ENCODE results near the gene GTF3C2. TPM values are rescaled to one million over a fixed set of nuclear protein-coding genes. Genes with fewer than 3 reads are reported as not detected.

Gene GTF3C2
- 10 to 100 TPM; 77.4 to 83.9 TPM for total RNA-seq

GRCh38 chr2:27356382-27357181 is at the start of gene GTF3C2:
Gene GTF3C2, minus strand, starts transcription at chr2:27356764. Its CDS starts 13,210 bp downstream, at chr2:27343554.
- peaks cover 35% of the 10 kb centered on the region for H3K36me3 Mint-ChIP-seq
- H3K4me1 Mint-ChIP-seq, result peaks cover 42% of the 10 kb centered on the region
- peak within 1 kb of the TSS; percentile 97 for H3K4me3 Mint-ChIP-seq
- no peaks in the 10 kb centered on the region for H3K27me3 Mint-ChIP-seq
- DNase-seq, result peak; percentile 91
- peaks cover 2% of the 10 kb centered on the region for H3K9me3 Mint-ChIP-seq
- H3K27ac Mint-ChIP-seq, result peak within 1 kb of the TSS; percentile 100

GRCh38 chr2:27400348-27401135 is 44.0 kb upstream of the GTF3C2 start:
- no peak for DNase-seq
- peaks cover 41% of the 10 kb centered on the region for H3K36me3 Mint-ChIP-seq
- no peaks in the 10 kb centered on the region for H3K9me3 Mint-ChIP-seq
- H3K27me3 Mint-ChIP-seq, result no peaks in the 10 kb centered on the region
- no peak overlapping the region for H3K27ac Mint-ChIP-seq
- no peak overlapping the region for H3K4me3 Mint-ChIP-seq
- peaks cover 25% of the 10 kb centered on the region for H3K4me1 Mint-ChIP-seq

- Mint-ChIP-seq H3K27me3 (no peaks in the 10 kb centered on the region), H3K36me3 (peaks cover 41% of the 10 kb centered on the region), H3K4me3 (no peak overlapping the region), H3K9me3 (no peaks in the 10 kb centered on the region), H3K27ac (no peak overlapping the region), H3K4me1 (peaks cover 22% of the 10 kb centered on the region)
- DNase-seq, result no peak
Measured at GRCh38 chr2:27398962-27399361, 42.4 kb upstream of the GTF3C2 start.

GRCh38 chr2:27393225-27393624 is 36.7 kb upstream of the GTF3C2 start:
- DNase-seq, result no peak
- no peaks in the 10 kb centered on the region for H3K27me3 Mint-ChIP-seq
- no peak overlapping the region for H3K27ac Mint-ChIP-seq
- H3K4me1 Mint-ChIP-seq, result peaks cover 22% of the 10 kb centered on the region
- H3K9me3 Mint-ChIP-seq, result no peaks in the 10 kb centered on the region
- H3K4me3 Mint-ChIP-seq, result no peak overlapping the region
- H3K36me3 Mint-ChIP-seq, result peaks cover 27% of the 10 kb centered on the region

- Mint-ChIP-seq H3K4me1 (peaks cover 13% of the 10 kb centered on the region), H3K4me3 (no peak overlapping the region), H3K36me3 (peaks cover 22% of the 10 kb centered on the region), H3K27ac (no peak overlapping the region), H3K9me3 (no peaks in the 10 kb centered on the region), H3K27me3 (no peaks in the 10 kb centered on the region)
- no peak for DNase-seq
Measured at GRCh38 chr2:27390822-27391679, 34.5 kb upstream of the GTF3C2 start.

- H3K4me3 Mint-ChIP-seq, result peak overlapping the region; percentile 91
- H3K9me3 Mint-ChIP-seq, result no peaks in the 10 kb centered on the region
- peaks cover 32% of the 10 kb centered on the region for H3K4me1 Mint-ChIP-seq
- H3K27ac Mint-ChIP-seq, result peak overlapping the region; percentile 97
- no peak for DNase-seq
- H3K36me3 Mint-ChIP-seq, result peaks cover 42% of the 10 kb centered on the region
- H3K27me3 Mint-ChIP-seq, result no peaks in the 10 kb centered on the region
Measured at GRCh38 chr2:27381577-27382181, 25.1 kb upstream of the GTF3C2 start.

GRCh38 chr2:27380626-27381545 is 24.3 kb upstream of the GTF3C2 start, which contains the start of gene ZNF513:
Gene ZNF513, minus strand, starts transcription at chr2:27380734. Its CDS starts 208 bp downstream, at chr2:27380526.
- no peaks in the 10 kb centered on the region for H3K27me3 Mint-ChIP-seq
- peaks cover 32% of the 10 kb centered on the region for H3K4me1 Mint-ChIP-seq
- H3K27ac Mint-ChIP-seq, result peak within 1 kb of the TSS; percentile 97
- H3K9me3 Mint-ChIP-seq, result no peaks in the 10 kb centered on the region
- peak within 1 kb of the TSS; percentile 91 for H3K4me3 Mint-ChIP-seq
- peaks cover 42% of the 10 kb centered on the region for H3K36me3 Mint-ChIP-seq
- DNase-seq, result peak; percentile 89

GRCh38 chr2:27379836-27380625 is 23.5 kb upstream of the GTF3C2 start:
- Mint-ChIP-seq H3K9me3 (no peaks in the 10 kb centered on the region), H3K4me1 (peaks cover 32% of the 10 kb centered on the region), H3K27ac (peak overlapping the region; percentile 94), H3K36me3 (peaks cover 35% of the 10 kb centered on the region), H3K27me3 (no peaks in the 10 kb centered on the region), H3K4me3 (peak overlapping the region; percentile 91)
- DNase-seq, result no peak

- peak overlapping the region; percentile 94 for H3K27ac Mint-ChIP-seq
- peaks cover 37% of the 10 kb centered on the region for H3K36me3 Mint-ChIP-seq
- H3K9me3 Mint-ChIP-seq, result no peaks in the 10 kb centered on the region
- peak overlapping the region; percentile 91 for H3K4me3 Mint-ChIP-seq
- no peak for DNase-seq
- H3K4me1 Mint-ChIP-seq, result peaks cover 30% of the 10 kb centered on the region
- no peaks in the 10 kb centered on the region for H3K27me3 Mint-ChIP-seq
Measured at GRCh38 chr2:27379383-27379835, 22.8 kb upstream of the GTF3C2 start.

- Mint-ChIP-seq H3K27ac (peak overlapping the region; percentile 94), H3K36me3 (peaks cover 36% of the 10 kb centered on the region), H3K27me3 (no peaks in the 10 kb centered on the region), H3K4me1 (peaks cover 31% of the 10 kb centered on the region), H3K9me3 (no peaks in the 10 kb centered on the region), H3K4me3 (peak overlapping the region; percentile 91)
- no peak for DNase-seq
Measured at GRCh38 chr2:27378809-27379290, 22.3 kb upstream of the GTF3C2 start.

GRCh38 chr2:27378096-27378808 is 21.7 kb upstream of the GTF3C2 start:
- DNase-seq, result no peak
- Mint-ChIP-seq H3K27me3 (no peaks in the 10 kb centered on the region), H3K9me3 (no peaks in the 10 kb centered on the region), H3K36me3 (peaks cover 40% of the 10 kb centered on the region), H3K4me1 (peaks cover 31% of the 10 kb centered on the region), H3K27ac (peak overlapping the region; percentile 42), H3K4me3 (no peak overlapping the region)

GRCh38 chr2:27377618-27378095 is 21.1 kb upstream of the GTF3C2 start:
- Mint-ChIP-seq H3K27ac (no peak overlapping the region), H3K4me3 (no peak overlapping the region), H3K36me3 (peaks cover 44% of the 10 kb centered on the region), H3K27me3 (no peaks in the 10 kb centered on the region), H3K4me1 (peaks cover 36% of the 10 kb centered on the region), H3K9me3 (no peaks in the 10 kb centered on the region)
- DNase-seq, result no peak

Data from activated naive CD8-positive, alpha-beta T cell treated with anti-CD3 and anti-CD28 coated beads for 36 hours (primary cell).